Measurements from ENCODE around the gene DNHD1.

DNA sequence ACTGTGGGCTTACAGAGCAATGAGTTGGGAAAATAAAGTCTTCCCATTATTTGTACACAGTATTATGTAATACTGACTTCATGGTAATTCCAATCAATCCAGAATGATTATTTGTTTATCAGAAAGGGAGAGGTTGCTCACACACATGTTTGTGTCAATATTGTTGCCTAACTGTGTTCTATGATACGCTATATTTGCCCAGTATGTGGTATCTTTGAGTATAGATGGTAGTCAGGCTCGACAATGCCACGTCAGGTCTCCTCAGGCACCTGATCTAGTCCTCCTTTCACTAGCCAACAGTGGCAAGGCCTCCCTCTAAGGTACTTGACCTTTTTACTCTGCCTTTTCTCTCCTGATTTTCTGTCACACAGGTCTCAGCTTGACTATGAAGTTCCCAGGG lies 5.3 kb downstream of the DNHD1 start:
- TF ChIP-seq REST (IDR thresholded peaks at IDR 0.05; ENCODE audit: insufficient read depth in 1 of 2, low read depth in 2 of 2, low read length in 2 of 2) (no peak), POLR2AphosphoS5 (IDR thresholded peaks at IDR 0.05; ENCODE audit: low read depth, low read length) (no peak), SIN3A (IDR thresholded peaks at IDR 0.05; ENCODE audit: borderline replicate concordance, insufficient read depth, low read length) (no peak), TAF1 (IDR thresholded peaks at IDR 0.05; ENCODE audit: borderline replicate concordance, insufficient read depth, low read length) (no peak)
